Panc1 (cell line): ENCODE results near the gene OLFML3.

ENCODE experiments used
- CTCF ChIP-seq: fragments of 450-650 bp; IDR thresholded peaks from 2 replicates; pipeline ENCODE4 v1.5.1; 2017; ENCODE audit warnings: mild to moderate bottlenecking
- POLR2AphosphoS5 ChIP-seq: IDR thresholded peaks from 2 replicates; pipeline ENCODE4 v1.6.1; 2012; ENCODE audit warnings: mild to moderate bottlenecking, low read depth, low read length, moderate library complexity

GRCh38 chr1:113981962-113982931 is 3.0 kb downstream of the OLFML3 start:
- TF ChIP-seq CTCF: no peak
- no peak for TF ChIP-seq POLR2AphosphoS5
